GM21381 (cell line): ENCODE data around the gene ATP8B3.

Source experiments
- ATAC-seq: cut with Tn5 transposase; IDR thresholded peaks from one replicate; pipeline ENCODE4 v1.9.1; 2021; ENCODE audit warnings: mild to moderate bottlenecking, moderate library complexity; ENCODE audit not compliant: unreplicated experiment

Gene ATP8B3

DNA sequence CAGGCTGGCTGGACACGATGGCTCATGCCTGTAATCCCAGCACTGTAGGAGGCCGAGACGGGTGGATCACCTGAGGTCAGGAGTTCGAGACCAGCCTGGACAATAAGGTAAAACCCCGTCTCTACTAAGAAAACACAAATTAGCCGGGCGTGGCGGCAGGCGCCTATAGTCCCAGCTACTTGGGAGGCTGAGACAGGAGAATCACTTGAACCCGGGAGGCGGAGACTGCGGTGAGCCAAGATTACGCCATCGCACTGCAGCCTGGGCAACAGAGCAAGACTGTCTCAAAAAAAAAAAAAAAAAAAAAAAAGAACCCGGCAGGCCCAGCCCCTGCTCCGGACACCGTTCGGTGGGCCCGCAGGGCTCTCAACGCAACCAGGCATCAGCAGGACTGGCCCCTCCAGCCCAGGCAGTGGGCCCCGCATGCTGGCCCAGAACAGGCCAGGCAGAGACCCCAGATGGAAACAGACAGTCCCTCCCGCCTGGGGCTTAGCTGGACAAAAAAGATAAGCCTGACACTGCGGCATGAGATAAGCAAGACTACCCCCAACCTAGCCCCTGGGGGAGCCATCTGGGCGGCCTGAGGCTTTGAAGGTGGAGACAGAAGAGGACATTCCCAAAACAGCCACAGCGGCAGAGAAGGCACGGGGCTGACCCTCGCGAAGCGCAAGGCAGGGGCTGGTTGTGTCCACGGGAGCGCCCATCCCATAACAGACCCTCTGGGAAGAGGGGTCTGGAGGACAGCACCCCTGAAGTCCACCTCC lies 24.6 kb upstream of the ATP8B3 start:
- ATAC-seq = no peak

DNA sequence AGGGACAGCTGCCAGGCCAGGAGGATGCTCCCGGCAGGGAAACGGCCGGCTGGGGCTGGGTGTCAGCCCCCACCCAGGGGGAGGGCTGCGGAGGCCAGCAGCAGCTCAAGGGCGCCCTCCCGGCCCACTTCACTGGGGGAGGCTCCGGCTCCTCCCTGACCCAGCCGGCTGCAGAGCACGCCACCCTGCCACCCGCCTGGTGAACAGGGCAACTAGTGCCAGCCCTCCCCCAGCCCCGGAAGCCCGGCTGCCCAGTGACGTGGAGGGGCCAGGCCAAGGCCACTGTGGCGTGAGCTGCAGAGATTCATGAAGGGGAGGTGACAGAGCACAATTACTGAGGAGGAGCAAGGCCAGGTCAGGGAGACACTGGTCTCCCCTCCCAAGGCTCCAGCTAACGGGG lies 21.5 kb upstream of the ATP8B3 start:
- no peak for ATAC-seq

DNA sequence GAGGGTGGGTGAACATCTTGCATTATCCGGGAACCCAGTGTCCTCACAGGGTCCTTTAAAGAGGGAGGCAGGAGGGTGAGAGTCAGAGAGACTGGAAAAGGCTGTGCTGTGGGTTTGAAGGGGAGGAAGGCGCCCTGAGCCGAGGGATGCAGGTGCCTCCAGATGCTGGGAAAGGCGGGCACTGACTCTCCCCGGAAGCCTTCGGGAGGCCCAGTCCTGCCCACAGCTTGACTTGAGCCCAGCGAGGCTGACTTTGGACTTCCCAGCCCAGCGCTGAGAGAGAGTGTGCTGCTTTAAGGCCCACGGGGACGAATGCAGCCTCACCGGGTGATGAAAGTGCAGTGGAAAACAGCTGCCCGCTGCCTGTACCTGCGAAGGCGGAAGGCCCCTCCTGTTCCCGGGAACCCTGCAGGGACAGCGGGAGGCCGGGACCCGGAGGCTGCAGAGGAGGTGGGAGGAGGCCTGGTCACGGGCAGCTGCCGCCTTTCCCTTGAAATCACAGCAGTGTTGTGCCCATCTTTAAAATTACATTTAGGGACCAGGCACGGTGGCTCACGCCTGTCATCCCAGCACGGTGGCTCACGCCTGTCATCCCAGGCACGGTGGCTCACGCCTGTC lies 20.1 kb upstream of the ATP8B3 start:
- no peak for ATAC-seq

DNA sequence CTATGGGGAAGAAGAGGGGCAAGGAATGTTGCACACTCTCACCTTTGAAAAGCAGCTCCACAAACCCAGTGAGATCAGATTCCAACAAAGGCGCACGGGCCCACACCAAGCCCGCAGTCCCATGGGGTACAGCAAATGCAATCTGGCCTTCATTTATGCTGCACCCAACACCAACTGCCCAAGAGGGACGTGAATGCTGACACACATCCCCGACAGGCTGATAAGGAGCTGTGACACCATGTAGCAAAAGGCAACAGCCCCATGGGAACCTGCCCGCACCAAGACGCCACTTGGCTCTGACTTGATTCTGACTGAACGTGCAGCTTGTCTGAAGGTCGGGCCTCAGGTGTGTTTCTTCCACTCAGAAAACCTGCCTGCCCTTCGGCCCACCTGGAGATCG lies 18.9 kb upstream of the ATP8B3 start:
- ATAC-seq = no peak

DNA sequence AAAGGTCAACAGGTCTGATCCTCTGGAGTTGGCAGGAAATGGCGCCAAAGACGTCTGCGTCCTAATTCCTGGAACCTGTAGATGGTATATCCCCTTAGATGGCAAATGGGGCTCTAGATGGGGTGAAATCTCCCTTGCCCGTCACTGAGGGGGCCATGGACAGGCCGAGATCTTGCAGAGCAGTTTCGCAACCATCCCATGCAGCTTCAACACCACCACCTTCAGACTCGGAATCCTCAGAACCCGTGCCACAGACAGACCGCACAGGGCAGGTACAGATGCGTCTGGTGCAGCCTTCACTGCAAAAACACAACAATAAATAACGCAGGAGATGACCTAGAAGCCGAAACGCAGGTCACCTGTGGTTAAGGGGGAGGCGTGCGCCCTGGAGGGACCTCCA lies 18.5 kb upstream of the ATP8B3 start:
- no peak for ATAC-seq

DNA sequence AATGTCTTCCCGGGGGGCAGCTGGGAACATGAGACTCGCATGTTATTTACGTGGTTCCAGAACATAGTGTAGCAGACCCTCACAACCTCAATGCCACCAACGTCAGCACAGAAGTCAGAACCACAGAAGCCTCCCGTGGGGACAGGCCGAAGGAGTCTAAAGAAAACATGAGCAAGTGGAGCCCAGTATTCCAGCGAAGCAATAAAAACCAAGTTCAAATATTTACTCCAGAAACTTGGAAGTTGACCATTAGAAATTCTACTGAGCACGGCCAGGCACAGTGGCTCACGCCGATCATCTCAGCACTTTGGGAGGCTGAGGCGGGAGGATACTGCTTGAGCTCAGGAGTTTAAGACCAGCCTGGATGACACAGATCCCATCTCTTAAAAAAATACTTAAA lies 17.9 kb upstream of the ATP8B3 start:
- no peak for ATAC-seq

DNA sequence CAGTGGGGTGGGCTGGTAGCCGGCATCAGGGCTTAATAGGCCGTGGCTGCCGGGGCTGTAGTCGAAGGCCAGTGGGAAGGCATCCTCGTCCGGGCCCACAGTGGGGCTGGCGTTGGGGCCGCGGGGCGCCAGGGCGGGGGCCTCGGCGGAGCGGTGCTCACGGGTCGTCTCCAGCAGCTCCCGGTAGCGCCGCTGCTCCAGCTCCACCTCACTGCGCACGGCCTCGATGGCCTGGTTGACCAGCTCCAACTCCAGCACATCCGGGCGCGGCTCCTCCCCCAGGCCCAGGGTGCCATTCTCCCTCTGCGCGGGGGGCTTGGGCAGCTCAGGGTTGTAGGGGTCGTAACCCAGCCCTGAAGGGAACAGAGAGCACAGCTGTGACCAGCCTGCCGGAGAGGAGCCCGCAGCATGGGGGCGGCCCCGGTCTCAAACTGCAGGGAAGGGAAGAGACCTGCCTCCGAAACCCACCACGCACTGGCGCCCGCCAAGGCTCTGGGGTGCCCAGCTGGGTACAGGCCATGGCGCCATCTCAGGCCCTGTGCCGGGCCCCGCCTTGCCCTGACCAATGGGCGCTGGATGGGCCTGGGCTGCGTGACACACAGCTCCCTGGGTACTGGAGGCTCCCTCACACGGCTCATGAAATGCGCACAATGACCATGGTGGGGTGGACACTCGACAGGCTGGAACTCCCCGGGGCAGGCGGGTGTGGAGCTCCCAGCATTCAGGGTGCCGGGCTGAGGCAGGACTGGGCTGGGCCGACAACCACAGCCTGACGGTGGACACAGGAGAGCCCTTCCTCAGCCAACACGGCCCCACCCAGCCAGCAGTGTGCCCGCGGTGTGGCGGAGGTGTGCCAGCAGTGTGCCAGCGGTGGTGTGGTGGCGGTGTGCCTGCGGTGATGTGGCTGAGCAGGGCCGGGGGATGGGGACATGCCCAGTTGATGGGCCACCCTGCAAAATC lies 16.5 kb upstream of the ATP8B3 start:
- ATAC-seq = no peak

DNA sequence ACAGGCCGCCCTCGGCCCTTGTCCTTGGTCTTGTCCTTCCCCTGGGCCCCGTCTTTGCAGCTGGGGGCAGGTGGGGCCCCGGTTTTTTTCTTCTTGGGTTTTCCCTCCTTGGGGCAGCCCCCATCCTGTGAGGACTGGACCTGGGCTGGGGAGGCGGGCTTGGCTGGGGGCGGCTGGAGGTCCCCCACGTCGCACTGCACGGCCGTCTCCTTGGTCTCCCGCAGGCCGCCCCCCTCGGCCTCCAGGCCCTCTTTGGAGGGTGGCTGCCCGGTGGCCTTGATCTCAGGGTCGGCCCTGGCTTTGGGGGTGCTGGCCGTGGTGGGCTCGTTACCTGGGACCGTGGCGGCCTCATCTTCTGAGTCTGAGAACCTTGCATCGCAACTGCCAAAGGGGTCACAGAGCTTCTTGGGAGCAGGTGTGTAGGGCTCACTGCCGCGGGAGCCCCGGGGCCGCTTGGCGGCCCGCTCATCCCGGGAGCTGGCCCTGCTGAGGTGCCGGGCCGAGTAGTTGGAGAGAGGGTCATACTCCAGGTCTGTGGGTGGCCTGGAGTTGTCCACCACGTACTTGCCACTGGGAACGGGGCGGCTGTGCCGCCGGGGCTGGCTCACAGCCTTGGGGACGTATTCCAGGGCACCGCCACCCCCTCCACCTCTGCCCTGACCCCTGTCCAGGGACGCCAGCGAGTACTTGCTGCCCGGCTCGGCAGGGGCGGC lies 15.6 kb upstream of the ATP8B3 start:
- no peak for ATAC-seq

DNA sequence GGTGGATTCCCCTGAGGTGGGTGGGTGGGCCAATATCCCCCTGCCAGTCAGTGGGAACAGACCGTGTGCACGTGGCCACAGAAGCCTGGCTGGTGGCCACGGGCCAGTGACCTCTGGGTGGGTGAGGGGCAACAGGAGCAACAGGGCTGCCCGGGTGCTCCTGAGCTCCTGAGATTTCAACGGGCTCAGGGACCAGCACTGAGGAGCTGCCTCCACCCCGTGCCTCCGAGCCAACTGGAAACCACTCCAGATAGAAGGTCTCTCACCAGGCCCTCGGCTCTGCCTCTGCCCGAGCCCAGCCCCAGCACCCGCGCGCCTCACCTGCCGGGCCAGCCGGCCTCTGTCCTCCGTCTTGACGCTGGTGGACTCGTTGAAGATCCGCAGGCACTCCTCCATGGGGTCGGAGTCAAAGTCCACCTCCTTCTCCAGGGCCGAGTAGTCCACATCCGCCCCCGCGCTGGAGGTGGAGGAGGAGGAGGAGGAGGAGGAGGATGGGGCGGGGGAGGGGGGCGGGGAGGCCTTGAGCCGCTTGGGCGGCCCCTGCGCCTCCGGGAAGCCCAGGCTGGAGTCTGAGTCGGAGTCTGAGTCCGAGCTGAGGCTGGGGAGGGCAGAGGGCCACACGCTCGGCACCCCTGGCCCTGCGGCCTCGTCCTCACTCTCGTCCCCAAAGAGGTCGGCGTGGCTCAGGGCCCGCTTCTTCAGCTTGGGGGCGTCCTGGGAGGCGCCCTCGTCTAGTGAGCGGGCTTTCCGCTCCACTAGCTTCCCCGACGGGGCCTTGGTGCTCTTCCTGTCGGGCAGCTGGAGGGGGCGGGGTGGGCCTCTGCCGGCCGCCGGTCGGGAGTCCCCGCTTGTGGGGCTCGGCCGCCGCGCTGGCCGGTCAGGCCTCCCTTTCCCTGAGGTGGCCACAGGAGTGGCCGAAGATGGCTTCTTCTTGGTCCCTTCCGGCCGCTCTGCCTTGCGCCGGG lies 14.8 kb upstream of the ATP8B3 start:
- ATAC-seq = no peak

DNA sequence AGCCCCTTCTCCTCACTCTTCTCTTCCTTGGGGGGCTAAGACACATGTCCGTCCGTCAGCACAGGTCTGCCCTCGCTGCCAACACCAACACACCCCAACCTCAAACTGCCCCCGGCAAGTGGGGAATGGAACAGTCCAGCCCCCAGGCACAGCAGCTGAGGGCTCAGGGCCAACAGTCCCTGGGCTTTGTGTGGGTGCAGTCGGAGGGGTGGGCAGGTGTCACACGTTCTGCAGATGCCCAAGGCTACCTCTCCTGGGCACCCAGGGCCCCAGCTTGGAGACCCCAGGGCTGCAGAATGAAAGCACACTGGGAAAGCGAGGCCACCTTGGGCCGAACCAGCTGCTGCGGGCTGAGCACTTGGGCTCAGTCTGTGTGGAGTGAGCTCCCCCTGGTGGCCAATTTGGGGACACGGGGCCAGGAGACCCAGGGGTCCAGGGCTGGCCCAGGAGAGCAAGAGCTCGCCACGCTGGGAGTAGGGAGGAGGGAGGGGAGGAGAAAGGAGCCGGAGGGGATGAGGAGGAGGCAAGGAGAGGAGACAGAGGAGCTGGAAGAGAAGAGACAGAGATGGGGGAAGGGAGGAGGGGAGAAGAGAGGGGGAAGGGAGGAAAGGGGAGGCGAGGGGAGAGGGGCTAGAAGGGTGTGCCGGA lies 14.0 kb upstream of the ATP8B3 start:
- ATAC-seq = no peak

DNA sequence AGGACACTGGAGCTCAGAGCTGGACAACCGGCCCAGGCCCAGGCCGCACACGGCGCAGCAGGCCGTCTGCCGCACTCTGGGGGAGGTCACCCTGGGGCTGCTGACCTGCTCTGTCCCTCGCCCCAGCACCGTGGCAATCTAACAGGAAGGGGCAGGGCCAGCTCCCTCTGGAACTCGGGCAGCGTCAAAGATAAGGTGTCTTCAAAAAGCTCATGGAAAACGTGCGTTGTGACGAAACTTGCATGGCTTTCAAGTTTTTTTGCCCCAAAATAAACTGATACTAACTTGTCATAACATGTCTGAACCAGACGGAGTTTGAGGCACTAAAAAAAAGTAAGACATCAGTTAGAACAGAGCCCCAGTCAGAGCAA lies 12.2 kb upstream of the ATP8B3 start:
- no peak for ATAC-seq

DNA sequence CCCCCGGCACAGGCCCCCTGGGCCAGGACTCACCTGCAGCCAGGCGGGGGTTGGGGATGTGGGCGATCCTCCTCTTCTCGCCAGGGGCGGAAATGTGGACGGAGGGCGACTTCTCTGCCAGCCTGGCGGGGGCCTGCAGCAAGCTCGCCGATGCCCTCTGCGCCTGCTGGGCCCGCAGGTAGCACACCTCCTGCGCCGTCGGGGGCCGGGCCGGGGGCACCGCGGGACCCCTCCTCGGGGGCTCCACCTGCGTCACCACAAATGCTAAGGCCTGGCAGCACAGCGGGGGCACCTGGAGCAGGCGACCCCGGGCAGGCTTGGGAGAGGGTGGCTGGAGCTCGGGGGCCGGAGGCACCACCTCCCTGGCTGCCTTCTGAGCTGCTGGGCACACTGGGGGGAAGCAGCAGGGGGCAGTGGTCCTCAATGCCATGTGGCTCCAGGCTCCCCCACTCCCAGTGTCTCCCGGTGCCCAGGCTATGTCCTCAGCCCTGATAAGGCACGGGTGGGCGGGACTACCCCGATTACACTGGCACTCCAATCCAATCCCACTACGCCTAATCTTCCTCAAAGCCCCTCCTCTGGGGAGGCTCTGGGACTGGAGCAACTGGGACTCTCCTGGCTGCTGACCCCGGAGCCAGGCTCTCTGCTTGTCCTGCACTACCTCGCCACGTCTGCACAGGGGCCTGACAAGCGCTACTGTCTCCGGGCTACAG lies 11.6 kb upstream of the ATP8B3 start:
- ATAC-seq = no peak

DNA sequence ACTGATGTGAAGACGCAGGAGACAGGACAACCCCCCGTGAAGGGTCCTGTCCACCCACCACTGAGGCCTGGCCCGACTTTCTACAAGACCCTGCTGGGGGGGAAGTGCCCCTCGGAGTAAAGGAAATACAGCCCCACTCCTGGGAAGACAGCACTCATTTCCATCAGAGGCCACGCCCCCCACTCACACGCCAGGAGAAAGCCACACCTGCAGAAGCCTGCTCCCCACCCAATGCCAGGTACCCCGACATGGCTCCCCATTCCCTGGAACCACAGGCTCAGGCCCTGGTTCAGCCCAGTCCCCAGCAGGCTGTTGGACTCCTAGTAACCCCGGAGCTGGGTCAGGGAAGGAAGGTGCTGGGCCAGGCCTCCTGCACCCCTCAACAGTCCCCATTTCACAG lies 10.9 kb upstream of the ATP8B3 start:
- no peak for ATAC-seq

DNA sequence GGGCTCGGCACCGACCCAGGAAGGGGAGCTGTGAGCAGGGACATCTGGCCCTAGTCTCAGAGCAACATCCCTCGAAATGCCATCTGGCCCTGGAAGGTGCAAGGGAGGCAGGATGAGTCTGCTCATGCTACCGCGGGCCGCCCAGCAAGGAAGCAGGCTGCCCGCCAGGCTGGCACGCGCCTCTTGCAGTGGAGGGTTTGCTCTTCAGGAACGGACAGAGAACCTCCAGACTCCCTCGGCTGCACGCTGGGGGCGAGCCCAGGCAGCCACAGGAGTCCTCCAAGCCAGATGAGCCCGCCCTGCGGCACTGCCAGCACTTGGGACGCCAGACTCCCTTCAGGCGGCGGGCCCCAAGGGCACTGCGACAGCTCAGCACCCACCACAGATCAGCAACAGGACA lies 10.1 kb upstream of the ATP8B3 start:
- ATAC-seq = no peak

DNA sequence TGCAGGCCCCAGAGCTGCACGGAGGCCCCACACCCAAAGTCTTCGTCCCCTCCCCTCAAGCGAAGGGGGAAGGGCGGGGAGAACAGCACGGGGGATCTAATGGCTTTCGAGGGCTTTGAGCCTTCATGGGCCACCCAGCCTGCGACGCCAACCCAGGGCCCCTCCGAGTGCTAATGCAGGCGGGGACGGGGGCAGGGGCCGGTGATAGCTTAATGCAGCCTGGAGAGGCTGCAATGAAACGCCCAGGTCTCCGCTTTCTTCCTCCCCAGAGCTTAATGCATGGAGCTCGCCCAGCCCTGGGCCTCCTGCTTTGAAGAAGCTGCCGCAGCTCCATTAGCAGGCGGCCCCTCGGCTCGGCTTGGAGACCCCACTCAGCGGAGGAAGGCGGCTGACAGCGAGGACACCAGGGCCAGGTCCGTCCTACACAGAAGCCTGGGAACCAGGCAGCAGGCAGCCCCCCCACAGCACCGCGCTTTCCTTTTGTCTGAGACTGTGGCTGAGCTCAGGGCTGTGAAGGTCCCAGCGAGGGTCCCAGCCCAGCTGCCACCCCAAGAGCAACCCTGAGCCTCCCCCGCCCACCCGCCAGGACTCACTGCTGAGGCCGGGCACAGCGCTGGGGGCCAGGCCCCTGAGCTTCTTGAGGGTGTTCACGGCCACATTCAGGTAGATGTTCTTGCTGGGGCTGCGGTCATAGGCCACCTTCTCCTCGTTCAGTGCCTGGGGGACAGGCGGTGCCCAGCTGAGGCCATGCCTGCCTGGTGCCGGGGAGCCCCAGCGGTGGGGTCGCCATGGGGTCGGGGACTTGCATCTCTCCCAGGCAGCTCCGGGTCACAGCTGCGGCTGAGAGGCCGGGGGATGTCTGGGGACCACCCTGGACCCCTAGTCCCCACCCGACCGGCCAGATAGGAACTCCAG lies 7.5 kb upstream of the ATP8B3 start:
- ATAC-seq = no peak

DNA sequence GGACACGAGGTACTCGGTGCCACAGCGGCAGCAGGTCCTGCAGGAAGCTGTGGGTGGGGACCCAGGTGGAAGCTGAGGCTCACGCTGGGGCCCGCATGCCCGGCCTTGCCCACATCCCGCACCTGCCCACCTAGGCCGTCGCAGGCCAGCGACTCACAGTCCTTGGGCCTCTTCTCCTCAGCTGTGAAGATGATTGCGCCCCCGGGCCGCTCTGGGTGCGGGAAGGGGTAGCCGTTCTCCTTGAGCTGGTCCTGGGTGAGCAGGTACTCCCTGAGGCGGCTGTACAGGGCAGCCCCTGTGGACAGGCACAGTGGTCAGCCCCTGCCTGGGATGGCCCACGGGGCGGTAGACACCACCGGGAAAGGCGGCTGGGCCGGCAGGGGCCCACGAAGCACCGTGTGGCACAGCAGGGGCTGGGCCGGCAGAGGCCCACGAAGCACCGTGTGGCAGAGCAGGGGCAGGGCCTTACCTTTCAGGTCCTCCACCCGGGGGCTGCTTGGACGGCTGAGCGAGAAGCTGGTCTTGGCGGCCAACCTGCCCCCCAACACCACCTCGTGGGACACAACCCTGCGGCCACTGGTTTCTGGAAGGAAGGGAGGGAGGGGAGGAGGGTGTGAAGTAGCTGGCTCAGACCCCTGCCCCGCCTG lies 6.6 kb upstream of the ATP8B3 start:
- no peak for ATAC-seq

DNA sequence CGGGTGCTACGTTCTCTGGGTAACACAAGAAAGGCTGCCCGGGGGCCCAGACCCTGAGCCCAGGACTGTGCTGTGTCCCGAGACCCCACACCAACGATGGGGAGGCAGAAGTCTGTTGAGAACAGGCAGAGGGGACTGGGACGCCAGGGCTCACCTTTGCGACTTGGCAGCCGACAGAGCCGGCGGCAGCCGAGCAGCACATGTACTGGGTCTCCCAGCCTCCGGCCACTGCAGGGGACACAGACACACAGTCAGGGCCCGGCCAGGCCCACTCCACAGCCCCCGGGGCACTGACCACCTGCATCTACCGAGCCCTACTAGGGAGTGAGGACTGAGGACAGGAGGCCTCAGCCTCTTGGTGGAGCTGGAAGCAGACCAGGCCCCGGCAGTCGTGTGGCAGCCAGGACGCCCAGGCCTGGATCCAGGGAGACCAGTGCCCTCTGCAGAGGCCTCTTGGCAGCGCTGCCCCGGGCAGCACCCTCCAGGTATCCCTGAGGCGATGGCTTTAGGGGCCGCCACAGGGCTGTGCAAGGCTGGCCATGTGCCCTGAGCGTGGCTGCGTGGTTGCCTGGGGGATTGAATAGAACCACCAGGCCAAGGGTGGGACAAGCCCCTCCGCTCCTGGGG lies 5.6 kb upstream of the ATP8B3 start:
- ATAC-seq = no peak
